GM06990 (cell line): ENCODE measurements around the gene PTPN3.
"Not testable (repeated sequence)": the region's sequence is repeated elsewhere in the genome, so short reads cannot be mapped to it uniquely, and the experiment has no call there.

Experiments used
- DNase-seq: peaks from one replicate; pipeline ENCODE4 v3.0.0-alpha.2; 2011; ENCODE audit not compliant: insufficient read length; ENCODE audit errors: extremely low read depth
- H3K27me3 ChIP-seq: replicated peaks from 2 replicates; pipeline ENCODE4 v1.6.0; 2011; ENCODE audit warnings: low read length; ENCODE audit not compliant: control insufficient read depth, insufficient read depth
- H3K36me3 ChIP-seq: 2 replicates; pipeline ENCODE4 v1.5.1; 2011; ENCODE audit warnings: low read length; ENCODE audit not compliant: control insufficient read depth, insufficient read depth
- H3K4me3 ChIP-seq: replicated peaks from 2 replicates; pipeline ENCODE4 v1.5.1; 2011; ENCODE audit warnings: low read depth, mild to moderate bottlenecking, control low read depth, low read length
- CTCF ChIP-seq: IDR thresholded peaks from 2 replicates; pipeline ENCODE4 v1.5.1; 2011; ENCODE audit warnings: low read length, control low read depth, mild to moderate bottlenecking, inconsistent platforms; ENCODE audit not compliant: insufficient read depth, poor library complexity, severe bottlenecking

Gene PTPN3

DNA sequence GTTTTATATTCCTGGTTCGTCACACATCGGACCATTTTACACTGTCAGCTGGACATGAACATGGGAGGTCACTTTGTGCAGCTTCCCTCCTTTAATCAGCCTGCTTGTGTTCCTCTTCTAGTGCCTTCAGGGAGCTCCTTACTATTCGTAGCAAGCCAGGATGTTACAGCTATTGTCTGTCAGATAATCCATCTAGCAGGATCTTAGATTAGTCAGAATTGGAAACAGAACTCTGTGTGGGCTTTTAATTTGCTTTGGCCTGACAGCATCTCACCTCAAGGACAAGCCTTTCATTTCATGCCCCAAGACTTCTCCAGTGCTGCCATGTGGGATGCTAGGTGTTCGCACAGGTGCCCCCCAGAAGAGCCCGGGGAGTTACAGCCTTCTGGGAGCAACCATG, 147.1 kb downstream of the PTPN3 start:
- no peak overlapping the region for H3K4me3 ChIP-seq
- no peaks in the 10 kb centered on the region; the same call in 1 of the 2 replicates for H3K27me3 ChIP-seq
- no peaks in the 10 kb centered on the region for H3K36me3 ChIP-seq
- TF ChIP-seq CTCF: no peak
- no peak for DNase-seq

DNA sequence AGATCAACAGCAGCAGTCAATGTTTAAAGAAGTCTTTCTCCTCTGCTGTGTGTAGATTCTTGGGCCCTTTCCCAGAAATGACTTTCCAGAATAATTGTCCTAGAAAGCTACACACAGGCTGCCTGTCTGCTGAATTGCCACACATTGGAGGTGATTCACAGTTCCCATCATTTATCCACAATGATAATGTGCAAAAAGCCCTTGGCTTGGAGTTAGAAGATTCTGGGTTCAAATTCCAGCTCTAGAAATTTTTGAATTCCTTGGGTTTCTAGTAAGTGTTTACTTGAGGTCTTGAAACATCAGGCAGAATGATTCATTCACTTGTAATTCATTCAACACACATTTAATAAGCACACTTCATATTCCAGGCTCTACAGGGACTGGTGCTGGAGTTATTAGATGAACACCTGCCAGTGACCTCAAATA, 148.7 kb downstream of the PTPN3 start:
- Histone ChIP-seq H3K4me3 (no peak overlapping the region), H3K27me3 (no peaks in the 10 kb centered on the region; the same call in 1 of the 2 replicates), H3K36me3 (no peaks in the 10 kb centered on the region)
- TF ChIP-seq CTCF: no peak
- no peak for DNase-seq

GRCh38 chr9:109346904-109347303, 151.2 kb downstream of the PTPN3 start:
- no peak overlapping the region for H3K4me3 ChIP-seq
- H3K36me3 ChIP-seq: no peaks in the 10 kb centered on the region
- H3K27me3 ChIP-seq: no peaks in the 10 kb centered on the region; the same call in 1 of the 2 replicates
- TF ChIP-seq CTCF: no peak
- no peak for DNase-seq

DNA sequence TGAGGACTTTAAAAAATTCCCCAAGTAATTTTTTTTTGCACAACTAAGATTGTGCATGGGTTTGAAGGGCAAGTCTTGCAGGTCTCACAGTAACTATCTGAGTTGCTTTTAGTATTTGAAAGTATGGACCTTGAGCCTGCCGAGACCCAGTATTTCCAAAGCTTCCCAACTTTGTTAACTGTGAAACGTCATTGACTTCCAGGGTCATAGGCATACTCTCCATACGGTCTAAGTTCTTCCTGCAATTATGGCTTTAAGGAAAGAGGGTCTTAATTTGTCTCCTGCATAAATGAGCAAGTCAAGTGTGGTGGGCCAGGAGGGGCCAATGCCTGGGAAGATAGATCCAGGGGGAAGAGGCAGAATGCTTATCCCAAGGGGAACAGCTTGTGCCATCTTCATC, 153.2 kb downstream of the PTPN3 start:
- Histone ChIP-seq H3K27me3 (no peaks in the 10 kb centered on the region), H3K36me3 (no peaks in the 10 kb centered on the region), H3K4me3 (no peak overlapping the region)
- no peak for DNase-seq
- no peak for TF ChIP-seq CTCF

GRCh38 chr9:109342878-109343277, 155.2 kb downstream of the PTPN3 start:
- DNase-seq: no peak
- no peaks in the 10 kb centered on the region for H3K36me3 ChIP-seq
- no peak overlapping the region for H3K4me3 ChIP-seq
- no peak for TF ChIP-seq CTCF
- no peaks in the 10 kb centered on the region for H3K27me3 ChIP-seq

- DNase-seq: no peak
- H3K27me3 ChIP-seq: no peaks in the 10 kb centered on the region
- no peaks in the 10 kb centered on the region for H3K36me3 ChIP-seq
- TF ChIP-seq CTCF: no peak
- no peak overlapping the region for H3K4me3 ChIP-seq
These were observed 156.5 kb downstream of the PTPN3 start for GRCh38 chr9:109341561-109341960.

DNA sequence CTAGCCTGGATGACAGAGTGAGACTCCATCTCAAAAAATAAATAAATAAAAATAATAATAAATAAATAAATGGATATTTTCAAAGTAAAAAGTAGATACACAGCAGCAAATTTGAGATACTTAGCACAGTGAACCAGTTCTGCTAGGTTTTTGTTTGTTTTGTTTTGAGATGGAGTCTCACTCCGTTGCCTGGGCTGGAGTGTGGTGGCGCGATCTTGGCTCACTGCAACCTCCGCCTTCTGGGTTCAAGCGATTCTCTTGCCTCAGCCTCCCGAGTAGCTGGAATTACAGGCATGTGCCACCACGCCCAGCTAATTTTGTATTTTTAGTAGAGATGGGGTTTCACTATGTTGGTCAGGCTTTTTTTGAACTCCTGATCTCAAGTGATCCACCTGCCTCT, 157.1 kb downstream of the PTPN3 start:
- not testable (repeated sequence) for H3K27me3 ChIP-seq, DNase-seq, H3K36me3 ChIP-seq, H3K4me3 ChIP-seq
